GM18498 (cell line): Measurements from ENCODE around the gene POLA1.

Experiments
- ATAC-seq: cut with Tn5 transposase; IDR thresholded peaks from one replicate; pipeline ENCODE4 v1.9.1; 2021; ENCODE audit warnings: mild to moderate bottlenecking, moderate library complexity; ENCODE audit not compliant: unreplicated experiment

POLA1 gene

DNA sequence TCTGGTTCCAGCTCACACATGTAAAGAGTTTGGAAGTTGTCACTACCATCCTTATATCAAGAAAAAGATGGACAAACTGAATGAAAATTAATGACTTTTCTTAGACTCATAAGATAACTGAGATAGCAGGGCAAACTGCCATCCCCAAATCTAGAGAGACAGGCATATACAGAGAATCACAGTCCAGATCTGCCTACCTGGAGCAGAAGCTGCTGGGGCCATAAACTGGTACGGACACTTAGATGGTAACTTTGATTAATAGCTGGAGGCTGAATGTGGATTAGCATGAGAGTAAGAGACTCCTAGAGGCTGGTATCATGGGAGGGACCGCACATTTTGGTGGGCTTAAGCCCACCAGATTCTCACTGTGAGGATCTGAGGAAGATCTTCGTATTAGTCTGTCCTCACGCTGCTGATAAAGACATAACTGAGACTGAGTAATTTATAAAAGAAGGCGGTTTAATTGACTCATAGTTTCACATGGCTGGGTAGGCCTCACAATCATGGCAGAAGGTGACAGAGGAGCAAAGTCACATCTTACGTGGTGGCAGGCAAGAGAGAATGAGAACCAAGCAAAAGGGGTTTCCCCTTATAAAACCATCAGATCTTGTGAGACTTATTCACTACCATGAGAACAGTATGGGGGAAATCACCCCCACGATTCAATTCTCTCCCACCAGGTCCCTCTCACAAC is 10.8 kb upstream of the POLA1 start:
- no peak for ATAC-seq

DNA sequence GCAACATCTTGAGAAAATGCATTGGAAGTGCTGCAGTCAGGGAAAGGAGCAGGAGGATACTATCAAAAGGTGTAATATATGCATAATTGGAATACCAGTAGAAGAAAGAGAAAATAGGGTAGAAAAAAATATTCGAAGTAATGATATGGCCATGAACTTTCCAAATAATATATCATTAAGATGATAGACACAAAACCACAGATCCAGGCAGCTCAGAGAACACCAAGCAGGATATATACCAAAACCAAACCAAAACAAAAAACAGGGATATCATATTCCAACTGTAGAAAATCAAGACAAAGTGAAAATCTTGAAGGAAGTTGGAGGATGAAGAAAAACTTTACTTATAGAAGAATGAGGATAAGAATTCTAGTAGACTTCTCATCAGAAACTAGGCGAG is 9.7 kb upstream of the POLA1 start:
- ATAC-seq = no peak

DNA sequence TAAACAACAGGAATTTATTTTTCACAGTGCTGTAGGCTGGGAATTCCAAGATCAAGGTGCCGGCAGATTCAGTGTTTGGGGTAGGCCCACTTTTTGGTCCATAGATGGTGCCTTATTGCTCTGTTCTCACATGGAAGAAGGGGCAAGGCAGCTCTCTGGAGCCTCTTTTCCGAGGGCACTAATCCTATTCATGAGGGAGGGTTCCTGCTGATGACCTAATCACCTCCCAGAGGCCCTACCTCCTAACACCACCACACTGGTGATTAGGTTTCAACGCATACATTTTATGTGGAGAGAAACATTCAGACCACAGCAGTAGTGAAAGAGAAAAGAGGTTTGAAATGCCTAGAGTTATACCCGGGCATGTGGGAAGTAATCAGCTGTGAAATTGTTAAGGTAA is 1.4 kb upstream of the POLA1 start:
- no peak for ATAC-seq

DNA sequence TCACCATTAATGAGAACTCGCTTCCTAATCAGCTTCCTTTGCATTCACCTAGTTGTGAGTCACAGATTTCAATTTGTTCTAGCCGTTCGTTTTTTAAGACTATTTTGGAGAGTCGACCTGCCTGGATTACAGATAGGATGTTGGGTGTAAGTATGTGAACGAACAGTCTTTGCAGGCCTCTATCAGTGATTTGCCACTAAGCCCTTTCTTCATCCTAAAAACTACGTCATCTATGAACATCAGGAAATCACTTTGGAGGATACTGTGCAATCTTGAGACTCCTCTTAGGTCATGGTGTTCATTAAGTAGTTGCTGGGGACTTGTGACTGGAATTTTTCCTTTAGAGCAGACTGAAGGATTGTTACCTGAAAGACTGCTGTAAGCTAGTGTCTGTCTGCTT is 1.1 kb downstream of the POLA1 start:
- ATAC-seq = no peak

DNA sequence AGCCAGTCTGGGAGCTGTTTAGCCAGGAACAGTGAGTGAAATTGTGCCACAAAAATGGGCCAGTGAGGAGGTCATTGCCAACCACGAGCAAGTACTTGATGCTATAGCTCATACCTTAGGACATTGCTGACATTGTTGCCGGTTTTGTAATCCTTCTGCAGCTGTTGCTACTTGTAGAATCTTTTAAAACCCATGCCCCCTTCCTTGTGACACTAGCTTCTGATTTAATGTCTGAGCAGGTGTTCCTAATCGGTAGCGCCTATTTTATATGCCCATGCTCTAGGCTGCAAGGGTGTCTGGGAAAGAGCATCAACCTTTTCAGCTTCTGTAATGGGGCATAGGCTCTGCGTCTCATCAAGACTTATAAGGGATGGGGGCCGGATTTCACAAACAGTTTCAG is 2.6 kb downstream of the POLA1 start:
- ATAC-seq = no peak

DNA sequence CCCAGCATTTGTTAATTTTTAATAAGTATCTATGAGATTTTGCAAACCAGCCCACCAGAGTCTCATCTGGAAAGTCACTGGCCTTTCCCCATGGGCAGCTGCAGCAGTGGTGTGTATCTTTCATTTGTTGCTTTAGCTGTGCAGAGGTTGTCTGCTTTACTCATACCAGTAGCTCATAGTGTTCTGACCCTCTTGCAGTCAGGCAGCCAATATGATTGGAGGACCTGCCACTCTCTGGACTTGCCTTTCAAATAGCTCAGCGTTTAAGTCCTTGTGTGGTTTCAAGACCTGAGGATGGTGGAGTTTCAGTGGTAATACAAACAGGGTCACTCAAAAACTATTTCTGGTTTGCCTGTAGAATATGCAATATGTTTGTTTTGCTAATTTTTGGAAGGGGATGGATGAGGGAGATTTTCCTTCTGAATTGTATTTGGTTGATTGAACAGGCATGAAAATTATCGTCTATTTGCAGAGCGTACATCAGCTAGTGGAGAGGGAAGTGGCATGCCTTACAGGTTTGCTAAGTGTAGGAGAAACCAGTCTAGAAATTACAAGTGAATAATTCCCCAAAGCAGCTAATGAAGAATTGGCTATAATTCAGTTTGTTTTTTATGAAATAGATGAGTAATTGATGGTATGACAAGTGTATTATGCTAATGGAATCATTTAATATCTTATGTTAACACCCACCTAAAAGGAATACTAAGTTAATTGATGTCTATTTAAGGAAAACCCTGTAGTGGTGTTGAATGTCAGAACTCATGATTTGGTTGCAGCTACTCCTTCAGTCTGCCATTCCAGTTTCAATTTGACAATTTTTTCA is 8.9 kb downstream of the POLA1 start:
- ATAC-seq = peak; percentile 99

DNA sequence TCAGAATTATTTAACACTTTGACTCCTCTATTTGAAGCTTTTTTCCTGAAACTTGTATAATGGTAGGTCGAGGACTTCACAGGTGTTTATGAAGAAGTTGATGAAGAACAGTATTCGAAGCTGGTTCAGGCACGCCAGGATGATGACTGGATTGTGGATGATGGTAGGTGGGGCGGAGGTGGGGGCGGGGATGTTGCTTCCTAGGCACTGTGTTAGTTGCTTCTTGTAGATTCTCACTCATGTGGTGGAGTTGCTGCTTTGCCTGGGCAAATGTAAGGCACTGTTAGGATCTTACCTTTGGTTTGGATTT is 9.4 kb downstream of the POLA1 start:
- ATAC-seq = no peak

DNA sequence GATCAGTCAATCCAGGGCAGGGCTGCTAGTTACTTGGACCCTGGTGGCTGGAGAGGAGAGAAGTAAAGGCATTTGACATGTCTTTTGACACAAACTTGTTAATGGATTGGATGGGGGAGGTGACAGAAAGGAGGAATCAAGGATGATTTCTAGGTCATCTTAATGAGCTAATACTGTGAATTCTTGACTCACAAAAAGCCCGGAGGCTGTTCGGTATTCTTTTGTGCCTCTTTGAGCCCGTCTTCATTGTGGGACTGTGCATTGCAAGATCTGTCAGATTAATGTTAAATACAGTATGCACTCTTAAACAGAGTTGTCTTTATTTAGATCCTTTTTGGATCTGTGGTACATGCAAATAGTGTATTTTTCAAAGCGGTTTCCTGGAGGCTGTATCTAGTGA is 25.1 kb downstream of the POLA1 start:
- ATAC-seq = no peak

DNA sequence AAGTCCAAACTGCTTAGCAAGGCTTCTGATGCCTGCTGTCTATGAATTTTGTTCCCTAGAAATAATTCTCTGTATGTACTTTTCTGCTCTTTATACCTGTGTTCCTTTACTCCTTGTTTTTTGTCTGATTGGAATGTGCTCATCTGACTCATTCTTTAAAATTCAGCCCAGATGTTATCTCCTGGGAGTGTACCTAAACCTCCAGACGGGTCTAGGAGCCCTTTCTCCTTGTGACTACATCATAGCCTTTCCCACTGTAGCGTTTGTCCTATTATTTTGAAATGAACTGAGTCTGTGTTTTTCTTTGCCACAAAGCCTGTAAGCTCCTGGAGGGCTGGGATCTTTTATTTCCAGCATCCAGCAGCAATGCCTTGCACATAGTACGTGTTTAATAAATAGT is 26.3 kb downstream of the POLA1 start:
- ATAC-seq = no peak

DNA sequence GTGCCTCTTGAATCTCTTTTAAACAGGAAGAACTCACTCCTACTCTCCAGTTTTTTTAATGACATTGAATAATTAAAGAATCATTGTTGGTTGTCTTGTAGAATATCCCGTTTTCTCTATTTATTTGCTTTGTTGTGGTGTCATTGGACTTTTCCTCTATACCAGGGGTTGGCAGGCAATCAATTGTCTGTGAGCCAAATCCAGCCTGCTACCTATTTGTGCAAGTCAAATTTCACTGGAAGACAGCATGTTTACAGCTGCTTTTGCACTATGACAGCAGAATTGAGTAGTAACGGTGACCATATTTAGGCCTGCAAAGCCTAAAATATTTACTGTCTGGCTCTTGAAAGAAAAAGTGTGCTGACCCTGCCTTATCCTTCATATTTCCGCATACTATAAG is 34.8 kb downstream of the POLA1 start:
- ATAC-seq = no peak

DNA sequence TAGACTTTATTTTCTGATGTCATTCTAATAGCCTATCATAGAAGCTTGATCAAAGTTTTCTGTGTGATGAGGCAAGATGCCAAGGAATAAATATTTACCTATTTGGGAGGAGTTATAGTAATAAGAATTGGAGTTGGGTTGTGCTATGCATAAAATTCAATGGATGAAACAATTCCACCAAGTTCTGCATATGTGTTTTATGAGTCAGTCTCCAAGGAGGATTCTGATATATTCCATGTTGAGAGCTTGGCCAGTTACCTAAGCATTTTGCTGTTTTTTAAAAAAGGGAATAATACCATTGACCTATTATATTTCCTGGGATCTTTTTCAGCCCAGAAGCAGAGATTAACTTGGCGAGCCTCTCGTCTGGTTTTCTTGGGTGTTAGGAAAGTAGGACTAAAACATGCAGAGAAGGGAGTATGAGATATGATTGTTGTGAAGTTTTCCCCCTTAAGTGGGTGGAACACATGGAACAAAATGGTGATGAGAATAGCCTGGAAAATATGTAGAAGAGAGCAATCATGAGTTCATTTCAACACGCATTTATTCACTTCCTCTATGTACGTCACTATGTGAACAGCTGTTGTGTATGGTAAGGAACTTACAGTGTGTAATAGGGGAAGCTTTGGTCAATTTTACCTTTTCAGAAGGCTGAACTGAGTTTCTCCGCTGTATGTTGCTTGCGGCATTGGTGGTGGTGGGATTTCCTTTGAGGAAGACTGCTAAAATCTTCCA is 39.2 kb downstream of the POLA1 start:
- ATAC-seq = no peak

DNA sequence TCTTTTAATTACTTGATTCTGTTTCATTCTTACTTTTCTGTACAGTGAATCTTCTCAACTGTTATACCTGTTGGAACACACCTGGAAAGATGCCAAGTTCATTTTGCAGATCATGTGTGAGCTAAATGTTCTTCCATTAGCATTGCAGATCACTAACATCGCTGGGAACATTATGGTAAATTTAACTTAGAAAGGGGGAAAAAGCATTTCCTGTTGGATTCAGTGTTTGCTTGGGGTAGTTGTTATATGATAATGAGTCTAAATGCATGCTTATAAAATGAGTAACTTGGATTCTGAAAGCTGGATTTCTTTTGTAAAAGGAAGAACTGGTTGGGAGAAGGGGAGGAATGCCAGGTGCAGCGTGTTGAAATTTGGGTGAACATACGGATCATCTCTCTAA is 47.6 kb downstream of the POLA1 start:
- ATAC-seq = no peak

DNA sequence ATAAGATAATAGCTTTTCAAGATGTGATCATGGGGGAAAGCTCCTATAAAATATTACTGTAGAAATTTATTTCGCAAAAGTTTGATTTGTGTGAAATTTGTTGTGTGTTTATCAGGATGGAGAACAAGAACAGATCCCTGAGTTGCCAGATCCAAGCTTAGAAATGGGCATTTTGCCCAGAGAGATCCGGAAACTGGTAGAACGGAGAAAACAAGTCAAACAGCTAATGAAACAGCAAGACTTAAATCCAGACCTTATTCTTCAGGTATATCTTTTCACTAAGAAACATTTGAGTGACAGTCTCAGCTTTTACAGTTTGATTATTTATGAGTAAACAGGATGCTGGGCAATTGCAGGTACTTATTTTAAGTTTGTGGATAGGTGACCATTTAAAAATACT is 54.5 kb downstream of the POLA1 start:
- ATAC-seq = no peak

DNA sequence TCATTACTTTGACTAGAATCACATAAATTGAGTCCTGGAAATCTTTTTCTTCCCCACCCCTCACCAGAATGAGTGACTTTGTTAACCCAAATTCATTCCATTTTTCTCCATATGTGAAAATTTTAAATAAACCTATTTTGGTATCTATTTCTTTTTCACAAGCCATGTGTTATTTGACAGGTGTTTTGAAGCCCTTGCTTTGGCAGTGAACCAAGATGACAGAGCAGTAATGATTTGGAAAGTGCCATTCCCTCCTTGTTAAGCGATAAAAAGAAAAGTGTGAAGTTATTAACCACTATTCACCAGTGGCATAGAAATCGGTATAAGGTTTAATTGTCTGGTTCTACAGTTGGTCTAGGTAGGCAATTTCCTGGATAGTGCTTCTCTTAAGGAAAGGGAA is 66.1 kb downstream of the POLA1 start:
- no peak for ATAC-seq

DNA sequence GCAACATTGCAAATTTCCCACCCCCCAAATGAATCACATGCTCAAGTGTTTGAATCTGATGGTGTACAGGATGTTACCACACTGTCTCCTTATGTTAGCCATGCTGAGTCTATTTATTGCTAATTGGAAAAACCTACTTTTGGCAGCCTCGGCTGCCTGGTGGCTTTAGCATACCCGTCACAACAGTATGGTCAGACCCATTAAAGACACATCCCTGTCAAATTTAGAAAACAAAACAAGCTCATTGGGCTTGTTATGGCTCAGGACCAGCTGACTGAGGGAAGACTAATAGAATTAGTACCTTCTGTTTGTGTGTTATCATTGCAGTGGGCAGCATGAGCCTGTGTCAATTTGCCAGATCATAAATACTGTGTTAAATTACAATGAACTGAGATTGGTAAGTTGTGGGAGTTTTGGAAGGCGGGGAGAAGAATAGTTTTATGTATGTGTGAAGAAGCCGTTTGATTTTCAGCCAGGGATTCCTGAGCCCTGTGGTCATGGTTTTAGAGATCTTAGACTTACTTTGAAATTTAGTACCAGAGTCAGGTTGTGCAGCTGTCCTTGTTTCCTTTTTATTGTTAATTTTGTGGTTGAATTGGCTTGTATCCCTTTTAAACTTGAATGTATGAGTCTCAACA is 66.8 kb downstream of the POLA1 start:
- no peak for ATAC-seq

DNA sequence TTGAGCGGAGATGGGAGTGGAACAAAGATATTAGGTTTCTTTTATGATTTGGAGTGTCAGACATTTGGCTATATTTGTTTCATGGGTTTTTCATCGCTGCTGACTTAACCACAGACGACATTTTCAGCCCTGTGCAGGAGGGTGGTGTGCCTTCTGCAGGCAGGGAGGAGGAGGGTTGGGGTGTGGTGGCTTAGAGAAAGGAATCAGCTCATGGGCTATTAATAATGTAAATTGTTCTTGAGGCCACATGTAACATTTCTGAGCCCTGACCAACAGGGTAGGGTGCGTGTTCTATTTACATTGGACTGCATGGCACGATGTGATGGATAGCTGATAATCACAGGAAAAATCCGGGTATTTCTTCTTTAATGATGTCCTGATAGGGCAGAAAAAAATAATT is 67.6 kb downstream of the POLA1 start:
- ATAC-seq = no peak

DNA sequence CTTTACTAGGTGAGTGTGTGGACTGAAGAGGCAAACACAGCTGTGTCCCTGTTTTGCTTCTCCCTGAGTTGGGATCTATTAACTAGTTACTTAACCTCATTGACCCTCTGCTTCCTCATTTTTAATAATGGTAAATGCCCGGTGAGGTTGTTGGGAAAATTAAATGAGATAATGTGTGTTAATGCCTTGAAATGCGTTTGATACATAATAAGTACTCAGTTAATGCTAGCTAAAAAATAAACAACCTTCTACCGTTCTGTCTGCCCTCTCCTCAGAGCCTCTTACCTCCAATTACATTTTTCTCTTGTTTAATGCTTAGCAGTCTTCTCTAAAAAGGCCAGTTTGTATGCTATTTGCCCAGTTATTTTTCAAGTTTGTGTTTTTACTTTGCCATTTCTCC is 70.3 kb downstream of the POLA1 start:
- ATAC-seq = no peak

DNA sequence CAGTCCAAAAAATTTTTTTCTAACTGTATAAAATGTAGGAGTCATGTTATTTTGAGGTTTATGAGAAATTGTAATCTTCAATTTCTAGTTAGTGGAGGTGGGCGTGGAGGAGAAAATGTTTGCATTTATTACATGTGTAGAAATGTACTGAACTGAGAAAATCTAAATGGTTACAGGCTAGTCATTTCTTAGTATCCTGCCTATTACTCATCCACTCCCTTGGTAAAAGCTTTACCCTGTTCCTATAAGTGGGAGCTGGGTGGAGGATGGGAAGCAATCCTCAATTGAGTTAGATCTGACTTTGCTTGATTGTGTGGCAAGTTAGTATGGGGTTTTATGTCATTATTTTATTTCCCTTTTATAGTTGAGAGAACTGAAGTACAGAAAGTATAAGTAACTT is 73.8 kb downstream of the POLA1 start:
- no peak for ATAC-seq

DNA sequence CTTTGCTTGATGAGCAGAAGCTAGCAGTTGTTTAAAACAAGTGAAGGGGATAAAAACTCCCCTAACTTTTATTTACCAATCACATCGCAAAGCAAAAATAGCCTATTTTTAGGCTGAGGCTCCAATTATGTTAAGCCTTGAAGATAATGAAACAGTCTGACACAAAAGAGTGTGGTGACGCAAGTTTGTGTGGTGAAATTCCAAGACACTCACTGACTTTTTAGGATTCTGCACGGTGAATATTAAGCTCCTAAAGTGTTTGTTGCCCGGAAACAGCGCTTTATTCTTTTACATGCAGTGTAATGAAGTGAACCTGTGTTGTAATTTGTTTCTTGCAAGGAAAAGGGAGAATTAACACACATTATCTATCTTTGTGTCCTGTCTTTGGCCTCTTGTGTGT is 74.8 kb downstream of the POLA1 start:
- no peak for ATAC-seq

DNA sequence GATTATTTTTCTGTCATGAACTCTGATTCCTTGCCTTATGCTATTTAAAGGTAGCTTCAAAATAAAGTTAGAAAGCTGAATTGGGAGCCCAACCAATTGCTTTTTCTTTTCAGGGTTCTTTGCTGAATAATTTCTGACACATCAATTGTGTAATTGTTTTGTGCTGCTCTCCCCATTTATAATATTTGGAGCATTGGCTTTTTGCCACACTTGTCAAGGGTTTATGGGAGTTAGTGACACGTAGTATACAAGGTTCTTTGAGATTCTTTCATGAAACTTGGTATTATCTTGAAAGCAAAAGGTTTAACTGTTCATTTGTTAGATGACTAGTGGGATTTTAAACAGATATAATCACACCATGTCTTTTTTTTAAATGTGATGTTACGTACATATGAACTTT is 80.9 kb downstream of the POLA1 start:
- no peak for ATAC-seq

DNA sequence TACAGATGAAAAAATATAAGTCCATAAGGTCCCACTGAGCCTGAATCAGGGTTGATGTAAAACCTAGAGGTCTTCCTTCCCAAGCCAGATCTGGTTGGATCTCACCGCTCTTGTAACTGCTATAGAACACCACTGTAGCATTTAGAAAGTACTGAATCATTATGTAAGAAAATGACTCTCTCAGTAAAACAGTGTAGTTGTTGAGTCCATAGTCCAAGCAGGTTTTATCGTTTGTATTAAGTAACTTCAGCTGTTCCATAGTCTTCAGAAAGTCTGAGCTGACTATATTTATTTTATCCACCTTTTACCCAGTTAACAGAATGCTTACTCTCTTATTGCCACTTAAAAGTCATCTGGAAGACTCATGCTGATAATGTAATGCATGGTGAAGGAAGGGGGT is 82.2 kb downstream of the POLA1 start:
- ATAC-seq = no peak

DNA sequence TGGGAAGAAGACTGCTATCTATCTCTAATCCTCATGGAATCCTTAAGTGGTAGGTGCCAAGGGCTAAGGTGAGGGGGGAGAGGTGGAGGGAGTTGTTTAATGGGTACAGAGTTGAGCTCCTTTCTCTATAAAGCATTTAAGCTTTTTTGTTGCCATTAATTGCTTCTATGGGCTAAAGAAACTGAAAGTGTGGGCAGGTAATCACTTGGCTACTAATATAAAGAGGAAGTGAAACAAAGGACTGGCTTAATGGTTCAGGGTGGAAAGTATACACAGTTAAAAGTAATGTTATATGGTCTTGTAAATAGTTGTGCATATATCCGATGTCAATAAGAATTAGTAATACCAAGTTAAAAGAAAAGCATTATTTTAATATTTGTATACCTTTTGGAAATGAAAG is 83.9 kb downstream of the POLA1 start:
- ATAC-seq = peak; percentile 96
